ENCODE results near the gene UTRN.

UTRN gene

GRCh38 chr6:144284783-144285547, at the start of gene UTRN:
Gene UTRN (plus strand): TSS chr6:144285335. CDS start chr6:144291829, 6,494 bp downstream.
- H3K36me3 ChIP-seq (ENCODE audit: insufficient read depth, low read length) = no peaks in the 10 kb centered on the region
- H3K27me3 ChIP-seq (ENCODE audit: insufficient read depth, low read length) = no peaks in the 10 kb centered on the region
- H2AFZ ChIP-seq (ENCODE audit: low read depth, low read length) = peak within 1 kb of the TSS; percentile 96
- peak within 1 kb of the TSS; percentile 87 for H3K4me3 ChIP-seq (ENCODE audit: low read length)
- H3K9me3 ChIP-seq (ENCODE audit: low read length) = no peaks in the 10 kb centered on the region
- H3K4me1 ChIP-seq (ENCODE audit: insufficient read depth, low read length) = peaks cover 7% of the 10 kb centered on the region

GRCh38 chr6:144244688-144245087, 40.4 kb upstream of the UTRN start:
- H3K9me3 ChIP-seq (ENCODE audit: low read length) = peaks cover 1% of the 10 kb centered on the region
- no peak overlapping the region for H3K4me3 ChIP-seq (ENCODE audit: low read length)
- H3K27me3 ChIP-seq (ENCODE audit: insufficient read depth, low read length) = no peaks in the 10 kb centered on the region
- H3K4me1 ChIP-seq (ENCODE audit: insufficient read depth, low read length) = no peaks in the 10 kb centered on the region
- H3K36me3 ChIP-seq (ENCODE audit: insufficient read depth, low read length) = no peaks in the 10 kb centered on the region
- no peak overlapping the region for H2AFZ ChIP-seq (ENCODE audit: low read depth, low read length)

- Histone ChIP-seq H3K36me3 (ENCODE audit: insufficient read depth, low read length) (no peaks in the 10 kb centered on the region), H3K4me1 (ENCODE audit: insufficient read depth, low read length) (no peaks in the 10 kb centered on the region), H3K4me3 (ENCODE audit: low read length) (no peak overlapping the region), H3K9me3 (ENCODE audit: low read length) (peaks cover 1% of the 10 kb centered on the region), H2AFZ (ENCODE audit: low read depth, low read length) (no peak overlapping the region), H3K27me3 (ENCODE audit: insufficient read depth, low read length) (no peaks in the 10 kb centered on the region)
Measured at GRCh38 chr6:144246988-144247387, 38.1 kb upstream of the UTRN start.

- H3K4me1 ChIP-seq (ENCODE audit: insufficient read depth, low read length) = no peaks in the 10 kb centered on the region
- H3K36me3 ChIP-seq (ENCODE audit: insufficient read depth, low read length) = no peaks in the 10 kb centered on the region
- no peak overlapping the region for H2AFZ ChIP-seq (ENCODE audit: low read depth, low read length)
- no peak overlapping the region for H3K4me3 ChIP-seq (ENCODE audit: low read length)
- peaks cover 1% of the 10 kb centered on the region for H3K9me3 ChIP-seq (ENCODE audit: low read length)
- no peaks in the 10 kb centered on the region for H3K27me3 ChIP-seq (ENCODE audit: insufficient read depth, low read length)
Measured at GRCh38 chr6:144248003-144248402, 37.1 kb upstream of the UTRN start.

- Histone ChIP-seq H3K36me3 (ENCODE audit: insufficient read depth, low read length) (no peaks in the 10 kb centered on the region), H2AFZ (ENCODE audit: low read depth, low read length) (no peak overlapping the region), H3K4me1 (ENCODE audit: insufficient read depth, low read length) (no peaks in the 10 kb centered on the region), H3K9me3 (ENCODE audit: low read length) (peaks cover 1% of the 10 kb centered on the region), H3K4me3 (ENCODE audit: low read length) (no peak overlapping the region), H3K27me3 (ENCODE audit: insufficient read depth, low read length) (no peaks in the 10 kb centered on the region)
Measured at GRCh38 chr6:144248476-144249301, 36.4 kb upstream of the UTRN start.

GRCh38 chr6:144250276-144250675, 34.9 kb upstream of the UTRN start:
- no peaks in the 10 kb centered on the region for H3K27me3 ChIP-seq (ENCODE audit: insufficient read depth, low read length)
- H2AFZ ChIP-seq (ENCODE audit: low read depth, low read length) = no peak overlapping the region
- no peak overlapping the region for H3K4me3 ChIP-seq (ENCODE audit: low read length)
- H3K9me3 ChIP-seq (ENCODE audit: low read length) = peaks cover 2% of the 10 kb centered on the region
- H3K36me3 ChIP-seq (ENCODE audit: insufficient read depth, low read length) = no peaks in the 10 kb centered on the region
- no peaks in the 10 kb centered on the region for H3K4me1 ChIP-seq (ENCODE audit: insufficient read depth, low read length)

GRCh38 chr6:144252259-144252658, 32.9 kb upstream of the UTRN start:
- no peaks in the 10 kb centered on the region for H3K36me3 ChIP-seq (ENCODE audit: insufficient read depth, low read length)

GRCh38 chr6:144259986-144260385, 25.1 kb upstream of the UTRN start:
- Histone ChIP-seq H3K4me3 (ENCODE audit: low read length) (no peak overlapping the region), H3K4me1 (ENCODE audit: insufficient read depth, low read length) (peaks cover 31% of the 10 kb centered on the region), H3K9me3 (ENCODE audit: low read length) (peaks cover 2% of the 10 kb centered on the region), H2AFZ (ENCODE audit: low read depth, low read length) (no peak overlapping the region), H3K36me3 (ENCODE audit: insufficient read depth, low read length) (no peaks in the 10 kb centered on the region), H3K27me3 (ENCODE audit: insufficient read depth, low read length) (no peaks in the 10 kb centered on the region)

More at GRCh38 chr6:144252259-144252658, 32.9 kb upstream of the UTRN start:
- Histone ChIP-seq H3K27me3 (ENCODE audit: insufficient read depth, low read length) (no peaks in the 10 kb centered on the region), H3K4me1 (ENCODE audit: insufficient read depth, low read length) (no peaks in the 10 kb centered on the region), H2AFZ (ENCODE audit: low read depth, low read length) (no peak overlapping the region), H3K4me3 (ENCODE audit: low read length) (no peak overlapping the region), H3K9me3 (ENCODE audit: low read length) (peaks cover 2% of the 10 kb centered on the region)

GRCh38 chr6:144262470-144263369, 22.4 kb upstream of the UTRN start:
- H3K9me3 ChIP-seq (ENCODE audit: low read length) = no peaks in the 10 kb centered on the region
- H3K4me3 ChIP-seq (ENCODE audit: low read length) = no peak overlapping the region
- no peaks in the 10 kb centered on the region for H3K27me3 ChIP-seq (ENCODE audit: insufficient read depth, low read length)

GRCh38 chr6:144263786-144264185, 21.3 kb upstream of the UTRN start:
- Histone ChIP-seq H3K4me3 (ENCODE audit: low read length) (no peak overlapping the region), H2AFZ (ENCODE audit: low read depth, low read length) (peak overlapping the region; percentile 27), H3K4me1 (ENCODE audit: insufficient read depth, low read length) (peaks cover 45% of the 10 kb centered on the region), H3K36me3 (ENCODE audit: insufficient read depth, low read length) (no peaks in the 10 kb centered on the region), H3K27me3 (ENCODE audit: insufficient read depth, low read length) (no peaks in the 10 kb centered on the region), H3K9me3 (ENCODE audit: low read length) (no peaks in the 10 kb centered on the region)

More at GRCh38 chr6:144262470-144263369, 22.4 kb upstream of the UTRN start:
- no peak overlapping the region for H2AFZ ChIP-seq (ENCODE audit: low read depth, low read length)
- H3K36me3 ChIP-seq (ENCODE audit: insufficient read depth, low read length) = no peaks in the 10 kb centered on the region
- H3K4me1 ChIP-seq (ENCODE audit: insufficient read depth, low read length) = peaks cover 45% of the 10 kb centered on the region

GRCh38 chr6:144264270-144265060, 20.7 kb upstream of the UTRN start:
- no peaks in the 10 kb centered on the region for H3K36me3 ChIP-seq (ENCODE audit: insufficient read depth, low read length)
- H3K27me3 ChIP-seq (ENCODE audit: insufficient read depth, low read length) = no peaks in the 10 kb centered on the region
- peaks cover 45% of the 10 kb centered on the region for H3K4me1 ChIP-seq (ENCODE audit: insufficient read depth, low read length)
- H3K9me3 ChIP-seq (ENCODE audit: low read length) = no peaks in the 10 kb centered on the region
- H3K4me3 ChIP-seq (ENCODE audit: low read length) = no peak overlapping the region
- peak overlapping the region; percentile 27 for H2AFZ ChIP-seq (ENCODE audit: low read depth, low read length)

- H3K27me3 ChIP-seq (ENCODE audit: insufficient read depth, low read length) = no peaks in the 10 kb centered on the region
- no peaks in the 10 kb centered on the region for H3K36me3 ChIP-seq (ENCODE audit: insufficient read depth, low read length)
- H3K9me3 ChIP-seq (ENCODE audit: low read length) = no peaks in the 10 kb centered on the region
- H3K4me3 ChIP-seq (ENCODE audit: low read length) = no peak overlapping the region
- H2AFZ ChIP-seq (ENCODE audit: low read depth, low read length) = peak overlapping the region; percentile 27
- H3K4me1 ChIP-seq (ENCODE audit: insufficient read depth, low read length) = peaks cover 41% of the 10 kb centered on the region
Measured at GRCh38 chr6:144265061-144265357, 20.1 kb upstream of the UTRN start.

Measured in neuron (in vitro differentiated cells).